Epithelial cell of alveolus of lung (primary cell): ENCODE results near the gene CAD. TPM values are rescaled to one million over a fixed set of nuclear protein-coding genes. Genes with fewer than 3 reads are reported as not detected.

Source experiments
- total RNA-seq: library from RNA; depleted of rRNA; stranded (reverse); fragments of >200 nt; gene quantifications from 2 replicates; pipeline ENCODE4 v1.2.1, GENCODE V29; 2015

Gene CAD
- 22.5 and 42.7 TPM in 2 replicates for total RNA-seq

GRCh38 chr2:27217173-27218121, at the start of gene CAD:
CAD (plus strand) TSS chr2:27217369; CDS start chr2:27217552, 183 bp downstream.

GRCh38 chr2:27211943-27212625, 5.1 kb upstream of the CAD start, which contains the start of the genes ATRAID and SLC5A6:
ATRAID (plus strand) TSS chr2:27212041; CDS start chr2:27212369, 328 bp downstream.
SLC5A6 (minus strand) TSS chr2:27212268; CDS start chr2:27207650, 4,618 bp downstream.

DNA sequence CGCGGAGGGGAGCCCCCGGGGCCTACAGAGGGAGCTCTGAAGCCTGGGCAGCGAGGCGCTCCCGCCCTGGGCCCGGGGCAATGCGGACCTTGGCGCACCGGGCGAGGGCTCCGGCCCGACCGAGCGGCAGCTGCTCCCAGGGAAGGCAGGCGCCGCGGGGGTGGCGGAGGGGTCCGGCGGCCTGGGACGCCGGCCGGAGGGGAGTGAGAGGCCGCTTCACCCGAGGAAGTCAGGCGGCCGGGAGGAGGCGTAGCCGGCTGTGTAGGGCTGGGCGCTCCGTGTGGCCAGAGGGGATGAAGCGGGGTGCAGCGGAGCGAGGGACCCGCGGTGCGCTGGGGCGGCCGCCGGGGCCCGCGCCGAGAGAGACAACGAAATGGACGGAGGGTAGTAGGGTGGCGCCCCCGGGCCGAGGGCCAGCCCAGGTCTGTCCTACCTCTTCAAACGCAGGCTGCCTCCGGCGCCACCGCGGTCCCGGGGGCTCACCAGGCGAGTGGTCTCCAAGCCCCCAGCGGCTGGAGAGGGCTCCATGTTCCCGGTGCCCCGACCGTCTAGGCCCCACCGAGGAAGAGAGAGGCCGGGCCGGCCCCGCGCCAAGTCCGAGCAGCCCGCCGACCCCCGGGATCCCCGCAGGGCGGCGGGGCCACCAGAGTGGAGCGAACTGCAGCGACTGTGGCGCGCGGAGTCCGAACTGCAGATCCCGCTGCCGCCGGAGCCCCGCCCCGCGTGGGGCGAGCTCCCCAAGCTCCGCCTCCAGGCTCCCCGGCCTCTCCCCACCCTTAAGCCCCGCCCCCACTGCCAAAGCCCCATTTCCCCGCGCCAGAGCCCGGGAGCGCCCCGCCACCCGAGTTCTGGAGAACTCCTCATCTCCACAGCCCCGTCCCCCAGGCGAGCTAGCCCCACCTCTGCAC, 45.5 kb downstream of the CAD start, which contains the start of gene SLC30A3:
Gene SLC30A3 (minus strand): TSS at position 669 of the 908 bp plus-strand sequence. CDS start 141 bp downstream, at position 528.

GRCh38 chr2:27275211-27276150, 58.3 kb downstream of the CAD start, which contains the start of gene DNAJC5G:
DNAJC5G (plus strand) TSS chr2:27275433; CDS start chr2:27276729, 1,296 bp downstream.

GRCh38 chr2:27281855-27282559, 64.8 kb downstream of the CAD start, which contains the start of gene TRIM54:
TRIM54 (plus strand) TSS chr2:27282429; CDS start chr2:27282732, 303 bp downstream.

Other genes with a start within 250 kb of the CAD start
- 4.9 and 9.7 TPM in 2 replicates for gene MAPRE3, start 246.7 kb upstream of the CAD start, total RNA-seq
- 48.9 and 66.5 TPM in 2 replicates for gene TMEM214, start 184.4 kb upstream of the CAD start, total RNA-seq
- gene AGBL5, start 165.7 kb upstream of the CAD start, total RNA-seq = 22.6 and 24.6 TPM in 2 replicates
- 364 and 815 TPM in 2 replicates for gene OST4, start 145.7 kb upstream of the CAD start, total RNA-seq
- 546 and 790 TPM in 2 replicates for gene EMILIN1, start 138.8 kb upstream of the CAD start, total RNA-seq
- gene KHK, start 130.6 kb upstream of the CAD start, total RNA-seq = 0.24 and 1.0 TPM in 2 replicates
- gene CGREF1, start 98.2 kb upstream of the CAD start, total RNA-seq = 1.2 and 4.6 TPM in 2 replicates
- not detected in 2 replicates for gene ABHD1, start 93.6 kb upstream of the CAD start, total RNA-seq
- 53.0 and 92.5 TPM in 2 replicates for gene PREB, start 82.7 kb upstream of the CAD start, total RNA-seq
- gene PRR30, start 78.0 kb upstream of the CAD start, total RNA-seq = not detected in 2 replicates
- gene TCF23, start 68.4 kb upstream of the CAD start, total RNA-seq = not detected in 2 replicates
- 225 and 250 TPM in 2 replicates for gene ATRAID, start 5.3 kb upstream of the CAD start, total RNA-seq
- gene SLC5A6, start 5.1 kb upstream of the CAD start, total RNA-seq = 18.3 and 26.0 TPM in 2 replicates
- not detected in 2 replicates for gene SLC30A3, start 45.7 kb downstream of the CAD start, total RNA-seq
- gene DNAJC5G, start 58.1 kb downstream of the CAD start, total RNA-seq = not detected in 2 replicates
- 0.24 TPM in 1 of 2 replicates, not detected in the other for gene TRIM54, start 65.1 kb downstream of the CAD start, total RNA-seq
- gene UCN, start 91.1 kb downstream of the CAD start, total RNA-seq = 1.0 and 11.3 TPM in 2 replicates
- 80.7 and 88.8 TPM in 2 replicates for gene MPV17, start 105.7 kb downstream of the CAD start, total RNA-seq
- 44.7 and 50.6 TPM in 2 replicates for gene GTF3C2, start 139.4 kb downstream of the CAD start, total RNA-seq
- gene EIF2B4, start 153.0 kb downstream of the CAD start, total RNA-seq = 25.9 and 29.5 TPM in 2 replicates
- 77.5 and 138 TPM in 2 replicates for gene SNX17, start 153.2 kb downstream of the CAD start, total RNA-seq
- 5.9 and 6.7 TPM in 2 replicates for gene ZNF513, start 163.4 kb downstream of the CAD start, total RNA-seq
- 48.9 and 86.0 TPM in 2 replicates for gene PPM1G, start 192.2 kb downstream of the CAD start, total RNA-seq
- 67.0 and 109 TPM in 2 replicates for gene NRBP1, start 211.3 kb downstream of the CAD start, total RNA-seq
- 2.7 TPM in 1 of 2 replicates, not detected in the other for gene KRTCAP3, start 225.0 kb downstream of the CAD start, total RNA-seq